A673 (cell line): ENCODE measurements around the gene ERGIC1. TPM values are rescaled to one million over a fixed set of nuclear protein-coding genes. Genes with fewer than 3 reads are reported as not detected.

Experiments
- BruUV-seq: library from RNA; stranded (reverse); fragments of 400-500 nt; replicated peaks from 2 replicates; lab custom pipeline; 2021; lab: Mats Ljungman, UMichigan
- CTCF ChIA-PET: fragments of 300-600 bp; sonication (Branson Sonifier 250); formaldehyde crosslinking; loops from one replicate; lab custom pipeline; 2022; ENCODE audit warnings: antibody characterized with exemption; lab: Charles Lee
- POLR2A ChIA-PET: fragments of 300-600 bp; sonication (Branson Sonifier 250); formaldehyde crosslinking; loops from one replicate; lab custom pipeline; 2022; ENCODE audit warnings: antibody characterized with exemption; ENCODE audit not compliant: low non-redundant PET; lab: Charles Lee
- DNase-seq: peaks from one replicate; pipeline ENCODE4 v3.0.0-alpha.2; 2015; ENCODE audit warnings: low spot score
- H3K27ac ChIP-seq: fragments of 200-600 bp; sonication (generic); 2 replicates; pipeline ENCODE4 v1.5.1; 2016; ENCODE audit warnings: mixed run types, low read depth, mild to moderate bottlenecking, mixed read lengths, antibody characterized with exemption, low read length; ENCODE audit not compliant: poor library complexity, severe bottlenecking
- H3K27me3 ChIP-seq: fragments of 200-600 bp; sonication (generic); replicated peaks from 2 replicates; pipeline ENCODE4 v1.6.1; 2017; ENCODE audit warnings: mixed run types, low read depth, mild to moderate bottlenecking, mixed read lengths, antibody characterized with exemption, low read length; ENCODE audit not compliant: insufficient read depth, poor library complexity
- H3K36me3 ChIP-seq: fragments of 200-600 bp; sonication (generic); 2 replicates; pipeline ENCODE4 v1.6.1; 2016; ENCODE audit warnings: mixed run types, mild to moderate bottlenecking, mixed read lengths, antibody characterized with exemption, low read length; ENCODE audit not compliant: insufficient read depth, poor library complexity, severe bottlenecking
- H3K4me1 ChIP-seq: fragments of 200-600 bp; sonication (generic); 2 replicates; pipeline ENCODE4 v1.6.1; 2017; ENCODE audit warnings: mixed run types, mild to moderate bottlenecking, mixed read lengths, antibody characterized with exemption, low read length; ENCODE audit not compliant: insufficient read depth, poor library complexity, severe bottlenecking
- H3K4me3 ChIP-seq: fragments of 200-600 bp; sonication (generic); 2 replicates; pipeline ENCODE4 v1.5.1; 2016; ENCODE audit warnings: low read depth, mixed run types, mild to moderate bottlenecking, mixed read lengths, low read length; ENCODE audit not compliant: poor library complexity, severe bottlenecking
- H3K9me3 ChIP-seq: fragments of 200-600 bp; sonication (generic); 2 replicates; pipeline ENCODE4 v1.6.1; 2016; ENCODE audit warnings: mixed run types, low read depth, mild to moderate bottlenecking, mixed read lengths, antibody characterized with exemption, low read length; ENCODE audit not compliant: poor library complexity, severe bottlenecking
- CTCF ChIP-seq: fragments of 300-800, 200-600 bp; sonication (generic); conservative IDR thresholded peaks from 2 replicates; pipeline ENCODE4 v1.5.1; 2017; ENCODE audit warnings: low read depth, mild to moderate bottlenecking, antibody characterized with exemption, low read length, moderate library complexity, mixed read lengths
- EZH2 ChIP-seq: fragments of 200-600 bp; sonication (generic); IDR thresholded peaks from 2 replicates; pipeline ENCODE4 v1.6.1; 2017; ENCODE audit warnings: borderline replicate concordance, low read depth, mild to moderate bottlenecking, mixed read lengths, antibody characterized with exemption, low read length; ENCODE audit not compliant: poor library complexity, severe bottlenecking
- intact Hi-C: fragments of 100-400 bp; cut with micrococcal nuclease; formaldehyde crosslinking; loops from one replicate; pipeline ENCODE4 v1.10.0; 2022; ENCODE audit not compliant: unreplicated experiment
- total RNA-seq: library from RNA; stranded (reverse); gene quantifications from 2 replicates; pipeline ENCODE4 v1.2.3, GENCODE V29; 2021

ERGIC1 gene
- total RNA-seq, 1 experiment from 2014 or later = 44.2 TPM

GRCh38 chr5:172838151-172838875 lies 4.3 kb downstream of the ERGIC1 start:
- Histone ChIP-seq H3K36me3 (no peaks in the 10 kb centered on the region), H3K27ac (no peak overlapping the region), H3K9me3 (no peaks in the 10 kb centered on the region), H3K4me1 (no peaks in the 10 kb centered on the region), H3K4me3 (no peak overlapping the region), H3K27me3 (no peaks in the 10 kb centered on the region)
- no peak for TF ChIP-seq EZH2
- TF ChIP-seq CTCF = no peak
- no TSS peak for BruUV-seq
- ChIA-PET CTCF (no interaction called here), POLR2A (no interaction called here)
- intact Hi-C loops = no loop called here
- DNase-seq = no peak

GRCh38 chr5:172839669-172840431 lies 5.8 kb downstream of the ERGIC1 start:
- intact Hi-C loops = no loop called here
- BruUV-seq = no TSS peak
- H3K27me3 ChIP-seq = no peaks in the 10 kb centered on the region
- H3K36me3 ChIP-seq = no peaks in the 10 kb centered on the region
- POLR2A ChIA-PET = no interaction called here
- H3K4me3 ChIP-seq = no peak overlapping the region
- H3K9me3 ChIP-seq = no peaks in the 10 kb centered on the region
- DNase-seq = no peak
- TF ChIP-seq EZH2 (no peak), CTCF (no peak)
- H3K27ac ChIP-seq = no peak overlapping the region
- CTCF ChIA-PET = no interaction called here
- no peaks in the 10 kb centered on the region for H3K4me1 ChIP-seq

- ChIA-PET POLR2A (interaction anchor here (0.7 kb wide), 1 partner anchor 132 kb away, joined by 5 read pairs; no protein-coding TSS in a partner anchor), CTCF (no interaction called here)
- Histone ChIP-seq H3K4me3 (no peak overlapping the region), H3K27me3 (no peaks in the 10 kb centered on the region), H3K4me1 (no peaks in the 10 kb centered on the region), H3K27ac (no peak overlapping the region), H3K9me3 (no peaks in the 10 kb centered on the region), H3K36me3 (no peaks in the 10 kb centered on the region)
- intact Hi-C loops = no loop called here
- BruUV-seq = no TSS peak
- DNase-seq = no peak
- TF ChIP-seq CTCF (no peak), EZH2 (no peak)
Observed at GRCh38 chr5:172840432-172841154, 6.5 kb downstream of the ERGIC1 start.
